HG02870 (cell line): ENCODE measurements around the gene PCDHA11.
"Not testable (repeated sequence)": the region's sequence is repeated elsewhere in the genome, so short reads cannot be mapped to it uniquely, and the experiment has no call there.

Experiments
- ATAC-seq: cut with Tn5 transposase; IDR thresholded peaks from one replicate; pipeline ENCODE4 v1.9.1; 2021; ENCODE audit warnings: mild to moderate bottlenecking, moderate library complexity; ENCODE audit not compliant: unreplicated experiment

Gene PCDHA11

DNA sequence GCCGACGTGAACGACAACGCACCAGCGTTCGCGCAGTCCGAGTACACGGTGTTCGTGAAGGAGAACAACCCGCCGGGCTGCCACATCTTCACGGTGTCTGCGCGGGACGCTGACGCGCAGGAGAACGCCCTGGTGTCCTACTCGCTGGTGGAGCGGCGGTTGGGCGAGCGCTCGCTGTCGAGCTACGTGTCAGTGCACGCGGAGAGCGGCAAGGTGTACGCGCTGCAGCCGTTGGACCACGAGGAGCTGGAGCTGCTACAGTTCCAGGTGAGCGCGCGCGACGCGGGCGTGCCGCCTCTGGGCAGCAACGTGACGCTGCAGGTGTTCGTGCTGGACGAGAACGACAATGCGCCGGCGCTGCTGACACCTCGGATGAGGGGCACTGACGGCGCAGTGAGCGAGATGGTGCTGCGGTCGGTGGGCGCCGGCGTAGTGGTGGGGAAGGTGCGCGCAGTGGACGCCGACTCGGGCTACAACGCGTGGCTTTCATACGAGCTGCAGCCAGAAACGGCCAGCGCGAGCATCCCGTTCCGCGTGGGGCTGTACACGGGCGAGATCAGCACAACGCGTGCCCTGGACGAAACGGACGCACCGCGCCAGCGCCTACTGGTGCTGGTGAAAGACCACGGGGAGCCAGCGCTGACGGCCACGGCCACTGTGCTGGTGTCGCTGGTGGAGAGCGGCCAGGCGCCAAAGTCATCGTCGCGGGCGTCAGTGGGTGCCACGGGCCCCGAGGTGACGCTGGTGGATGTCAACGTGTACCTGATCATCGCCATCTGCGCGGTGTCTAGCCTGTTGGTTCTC is 18.7 kb upstream of the PCDHA11 start:
- ATAC-seq, result not testable (repeated sequence)

- no peak for ATAC-seq
Observed at GRCh38 chr5:140855772-140856674, 12.7 kb upstream of the PCDHA11 start, which contains the start of gene PCDHA10. Gene PCDHA10, plus strand, starts transcription at chr5:140855897. Its CDS starts 152 bp downstream, at chr5:140856049.

GRCh38 chr5:140857177-140857986 is 11.4 kb upstream of the PCDHA11 start:
- no peak for ATAC-seq

- no peak for ATAC-seq
Observed at GRCh38 chr5:140857987-140858240, 10.8 kb upstream of the PCDHA11 start.

DNA sequence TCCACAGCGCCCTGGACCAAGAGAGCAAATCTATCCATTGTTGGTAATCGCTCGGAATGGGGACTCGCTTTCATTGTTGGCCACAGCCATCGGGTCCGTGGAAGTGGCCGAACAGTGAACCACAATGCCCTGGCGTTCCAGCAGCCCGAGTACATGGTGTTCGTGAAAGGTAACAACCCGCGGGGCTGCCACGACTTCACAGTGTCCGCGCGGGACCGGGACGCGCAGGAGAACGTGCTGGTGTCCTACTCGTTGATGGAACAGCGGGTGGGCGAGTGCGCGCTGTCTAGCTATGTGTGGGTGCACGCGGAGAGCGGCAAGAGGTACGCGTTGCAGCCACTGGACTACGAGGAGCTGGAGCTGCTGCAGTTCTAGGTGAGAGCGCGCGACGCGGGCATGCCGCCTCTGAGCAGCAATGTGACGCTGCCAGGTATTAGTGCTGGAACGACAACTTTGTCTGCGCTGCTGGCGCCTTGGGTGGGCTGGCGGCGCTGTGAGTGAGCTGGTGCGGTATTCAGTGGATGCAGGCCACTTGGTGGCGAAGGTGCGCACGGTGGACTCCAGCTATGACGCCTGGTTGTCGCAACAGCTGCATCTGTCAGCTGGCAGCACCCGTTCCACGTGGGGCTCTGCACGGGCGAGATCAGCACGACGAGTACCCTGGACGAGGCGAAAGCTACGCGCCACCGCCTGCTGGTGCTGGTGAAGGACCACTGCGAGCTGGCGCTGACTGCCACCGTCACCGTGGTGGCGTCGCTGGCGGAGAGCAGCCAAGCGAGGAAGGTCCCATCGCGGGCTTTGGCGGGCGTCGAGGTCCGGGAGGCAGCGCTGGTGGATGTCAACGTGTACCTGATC is 6.1 kb upstream of the PCDHA11 start:
- no peak for ATAC-seq

DNA sequence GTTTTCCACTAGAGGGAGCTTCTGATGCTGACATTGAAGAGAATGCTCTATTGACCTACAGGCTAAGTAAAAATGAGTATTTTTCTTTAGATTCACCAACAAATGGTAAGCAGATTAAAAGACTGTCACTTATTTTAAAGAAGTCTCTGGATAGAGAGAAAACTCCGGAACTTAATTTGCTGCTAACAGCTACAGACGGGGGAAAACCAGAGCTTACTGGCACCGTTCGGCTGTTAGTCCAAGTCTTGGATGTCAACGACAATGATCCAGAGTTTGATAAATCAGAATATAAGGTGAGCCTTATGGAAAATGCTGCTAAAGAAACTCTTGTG is 764 bp downstream of the PCDHA11 start:
- ATAC-seq, result no peak

DNA sequence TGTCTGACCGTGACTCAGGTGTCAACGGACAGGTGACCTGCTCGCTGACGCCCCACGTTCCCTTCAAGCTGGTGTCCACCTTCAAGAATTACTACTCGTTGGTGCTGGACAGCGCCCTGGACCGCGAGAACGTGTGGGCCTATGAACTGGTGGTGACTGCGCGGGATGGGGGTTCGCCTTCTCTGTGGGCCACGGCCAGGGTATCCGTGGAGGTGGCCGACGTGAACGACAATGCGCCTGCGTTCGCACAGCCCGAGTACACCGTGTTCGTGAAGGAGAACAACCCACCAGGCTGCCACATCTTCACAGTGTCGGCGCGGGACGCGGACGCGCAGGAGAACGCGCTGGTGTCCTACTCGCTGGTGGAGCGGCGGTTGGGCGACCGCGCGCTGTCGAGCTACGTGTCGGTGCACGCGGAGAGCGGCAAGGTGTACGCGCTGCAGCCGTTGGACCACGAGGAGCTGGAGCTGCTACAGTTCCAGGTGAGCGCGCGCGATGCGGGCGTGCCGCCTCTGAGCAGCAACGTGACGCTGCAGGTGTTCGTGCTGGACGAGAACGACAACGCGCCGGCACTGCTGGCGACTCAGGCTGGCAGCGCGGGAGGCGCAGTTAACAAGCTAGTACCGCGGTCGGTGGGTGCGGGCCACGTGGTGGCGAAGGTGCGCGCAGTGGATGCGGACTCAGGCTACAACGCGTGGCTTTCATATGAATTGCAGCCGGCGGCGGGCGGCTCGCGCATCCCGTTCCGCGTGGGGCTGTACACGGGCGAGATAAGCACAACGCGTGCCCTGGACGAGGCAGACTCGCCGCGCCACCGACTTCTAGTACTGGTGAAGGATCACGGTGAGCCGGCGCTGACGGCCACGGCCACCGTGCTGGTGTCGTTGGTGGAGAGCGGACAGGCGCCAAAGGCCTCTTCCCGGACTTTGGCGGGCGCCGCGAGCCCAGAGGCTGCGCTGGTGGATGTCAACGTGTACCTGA is 1.8 kb downstream of the PCDHA11 start:
- ATAC-seq, result no peak

- ATAC-seq, result no peak
Observed at GRCh38 chr5:140875085-140876065, 6.6 kb downstream of the PCDHA11 start, which contains the start of gene PCDHA12. Gene PCDHA12, plus strand, starts transcription at chr5:140875308. Its CDS starts 165 bp downstream, at chr5:140875473.

- not testable (repeated sequence) for ATAC-seq
Observed at GRCh38 chr5:140876541-140877261, 7.9 kb downstream of the PCDHA11 start.

- ATAC-seq, result no peak
Observed at GRCh38 chr5:140877262-140877581, 8.5 kb downstream of the PCDHA11 start.

GRCh38 chr5:140881889-140882590 is 13.3 kb downstream of the PCDHA11 start, which contains the start of gene PCDHA13:
Gene PCDHA13, plus strand, starts transcription at chr5:140882124. Its CDS starts 145 bp downstream, at chr5:140882269.
- ATAC-seq, result no peak

- no peak for ATAC-seq
Observed at GRCh38 chr5:140882591-140882899, 13.8 kb downstream of the PCDHA11 start.

GRCh38 chr5:140883373-140883772 is 14.6 kb downstream of the PCDHA11 start:
- ATAC-seq, result no peak

DNA sequence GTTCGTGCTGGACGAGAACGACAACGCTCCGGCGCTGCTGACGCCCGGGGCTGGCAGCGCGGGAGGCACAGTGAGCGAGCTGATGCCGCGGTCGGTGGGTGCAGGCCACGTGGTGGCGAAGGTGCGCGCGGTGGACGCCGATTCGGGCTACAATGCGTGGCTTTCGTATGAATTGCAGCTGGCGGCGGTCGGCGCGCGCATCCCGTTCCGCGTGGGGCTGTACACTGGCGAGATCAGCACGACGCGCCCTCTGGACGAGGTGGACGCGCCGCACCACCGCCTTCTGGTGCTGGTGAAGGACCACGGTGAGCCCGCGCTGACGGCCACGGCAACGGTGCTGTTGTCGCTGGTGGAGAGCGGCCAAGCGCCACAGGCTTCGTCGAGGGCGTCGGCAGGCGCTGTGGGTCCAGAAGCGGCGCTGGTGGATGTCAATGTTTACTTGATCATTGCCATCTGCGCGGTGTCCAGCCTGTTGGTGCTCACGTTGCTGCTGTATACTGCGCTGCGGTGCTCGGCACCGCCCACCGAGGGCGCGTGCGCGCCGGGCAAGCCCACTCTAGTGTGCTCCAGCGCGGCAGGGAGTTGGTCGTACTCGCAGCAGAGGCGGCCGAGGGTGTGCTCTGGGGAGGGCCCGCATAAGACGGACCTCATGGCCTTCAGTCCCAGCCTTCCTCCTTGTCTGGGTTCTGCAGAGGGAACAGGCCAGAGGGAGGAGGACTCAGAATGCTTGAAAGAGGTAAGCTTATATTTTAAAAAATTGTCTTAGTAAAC is 15.4 kb downstream of the PCDHA11 start:
- ATAC-seq, result no peak

DNA sequence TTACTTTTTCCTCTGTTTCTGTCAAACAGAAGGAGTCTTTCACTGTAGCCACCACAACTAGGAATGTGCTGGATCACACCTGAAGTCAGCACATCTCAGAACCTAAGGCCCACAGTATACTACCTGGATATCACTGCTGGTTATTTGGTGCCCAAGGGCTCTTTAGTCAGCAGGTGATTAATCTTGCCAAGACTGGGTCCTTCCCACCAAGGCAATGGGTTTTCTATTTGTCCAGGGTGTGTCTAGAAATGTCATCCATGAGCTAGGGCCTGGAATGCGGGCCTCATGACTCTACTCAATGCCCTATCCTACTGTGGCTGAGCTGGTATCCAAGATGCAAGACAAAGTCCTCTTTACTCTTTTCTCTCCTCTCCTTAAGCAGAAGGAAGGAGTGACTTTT is 47.6 kb downstream of the PCDHA11 start:
- ATAC-seq, result no peak
